C4-2B (cell line): ENCODE measurements around the gene HSPB6.
A peak's percentile ranks its signal among the peaks of the same experiment; 100 is the strongest.
"Not testable (repeated sequence)": the region's sequence is repeated elsewhere in the genome, so short reads cannot be mapped to it uniquely, and the experiment has no call there.

ENCODE experiments used
- H3K27ac ChIP-seq: fragments of 450-650 bp; 2 replicates; pipeline ENCODE4 v1.5.1; 2017
- ZFX ChIP-seq: fragments of 450-650 bp; IDR thresholded peaks from 2 replicates; pipeline ENCODE4 v1.6.1; 2017
- TF ChIP-seq, protein P1 (sequence below): fragments of 450-650 bp; conservative IDR thresholded peaks from 2 replicates; pipeline ENCODE4 v1.5.1; 2017; ENCODE audit warnings: mild to moderate bottlenecking

Gene HSPB6

DNA sequence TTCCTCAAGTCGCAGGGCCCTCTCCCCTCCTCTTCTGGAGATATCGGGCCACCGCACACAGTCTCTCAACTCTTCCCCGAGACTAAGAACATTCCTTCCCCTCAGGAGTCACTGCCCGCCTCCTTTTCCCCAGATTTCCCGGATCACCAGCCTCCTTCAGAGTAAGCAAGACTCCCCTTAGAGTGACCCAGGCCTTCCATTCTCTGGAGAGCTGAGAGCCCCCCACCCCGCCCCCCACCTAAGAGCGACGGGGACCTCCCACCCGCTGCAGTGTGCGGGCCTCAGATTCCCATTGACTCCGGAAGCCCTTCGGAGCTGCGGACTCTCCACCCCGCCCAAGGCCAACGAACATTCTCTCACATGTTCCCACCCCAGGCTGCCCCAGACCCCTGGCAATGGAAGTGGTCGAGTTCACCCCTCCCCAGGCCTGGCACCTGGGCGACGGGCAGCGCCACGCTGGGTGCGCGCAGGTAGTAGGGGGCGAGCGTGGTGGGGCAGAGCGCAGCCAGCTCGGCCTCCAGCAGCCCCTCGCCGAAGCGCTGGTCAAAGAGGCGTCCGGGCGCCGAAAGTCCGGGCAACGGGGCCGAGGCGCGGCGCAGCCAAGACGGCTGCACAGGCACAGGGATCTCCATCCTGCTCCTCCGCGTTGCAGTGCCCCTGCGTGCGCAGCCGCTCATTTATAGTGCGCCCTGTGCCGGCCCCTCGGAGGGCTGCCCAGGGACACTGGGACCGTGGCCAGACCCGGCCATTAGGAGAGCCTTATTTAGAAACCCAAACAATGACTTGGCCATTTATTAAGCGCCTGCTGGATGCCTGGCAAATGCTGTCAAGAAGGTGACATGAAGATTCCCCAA lies at the start of gene HSPB6:
Gene HSPB6, minus strand, starts transcription at position 653 of the 854 bp plus-strand sequence. Its CDS starts 21 bp downstream, at position 632.
- TF ChIP-seq, protein P1, sequence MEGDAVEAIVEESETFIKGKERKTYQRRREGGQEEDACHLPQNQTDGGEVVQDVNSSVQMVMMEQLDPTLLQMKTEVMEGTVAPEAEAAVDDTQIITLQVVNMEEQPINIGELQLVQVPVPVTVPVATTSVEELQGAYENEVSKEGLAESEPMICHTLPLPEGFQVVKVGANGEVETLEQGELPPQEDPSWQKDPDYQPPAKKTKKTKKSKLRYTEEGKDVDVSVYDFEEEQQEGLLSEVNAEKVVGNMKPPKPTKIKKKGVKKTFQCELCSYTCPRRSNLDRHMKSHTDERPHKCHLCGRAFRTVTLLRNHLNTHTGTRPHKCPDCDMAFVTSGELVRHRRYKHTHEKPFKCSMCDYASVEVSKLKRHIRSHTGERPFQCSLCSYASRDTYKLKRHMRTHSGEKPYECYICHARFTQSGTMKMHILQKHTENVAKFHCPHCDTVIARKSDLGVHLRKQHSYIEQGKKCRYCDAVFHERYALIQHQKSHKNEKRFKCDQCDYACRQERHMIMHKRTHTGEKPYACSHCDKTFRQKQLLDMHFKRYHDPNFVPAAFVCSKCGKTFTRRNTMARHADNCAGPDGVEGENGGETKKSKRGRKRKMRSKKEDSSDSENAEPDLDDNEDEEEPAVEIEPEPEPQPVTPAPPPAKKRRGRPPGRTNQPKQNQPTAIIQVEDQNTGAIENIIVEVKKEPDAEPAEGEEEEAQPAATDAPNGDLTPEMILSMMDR = no peak
- no peak for TF ChIP-seq ZFX
- H3K27ac ChIP-seq = peak within 1 kb of the TSS; percentile 87

GRCh38 chr19:35806597-35806996 lies 49.8 kb upstream of the HSPB6 start:
- TF ChIP-seq, protein P1 = no peak
- no peak overlapping the region for H3K27ac ChIP-seq

DNA sequence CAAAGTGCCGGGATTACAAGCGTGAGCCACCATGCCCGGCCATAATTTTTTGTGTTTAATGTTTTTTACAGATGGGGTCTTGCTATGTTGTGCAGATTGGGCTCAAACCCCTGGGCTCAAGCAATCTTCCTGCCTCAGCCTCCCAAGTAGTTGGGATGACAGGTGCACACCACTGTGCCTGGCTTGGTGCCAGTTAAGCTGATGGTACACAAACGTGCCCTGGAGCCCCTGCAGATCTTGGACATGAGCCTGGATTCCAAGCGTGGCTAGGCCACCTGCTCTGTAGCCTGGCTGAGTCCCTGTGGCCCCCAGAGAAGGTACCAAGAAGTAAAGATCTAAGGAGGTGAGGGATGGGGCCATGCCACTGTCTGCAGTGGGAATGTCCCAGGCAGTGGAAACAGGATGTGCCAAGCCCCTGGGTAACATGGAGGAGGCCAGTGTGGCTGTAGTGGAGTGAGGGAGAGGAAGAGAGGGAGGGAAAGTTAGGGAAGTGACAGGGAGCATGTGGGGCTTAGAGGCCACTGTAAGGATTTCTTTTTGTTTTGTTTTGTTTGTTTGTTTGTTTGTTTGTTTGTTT lies 48.8 kb upstream of the HSPB6 start:
- TF ChIP-seq, protein P1 = no peak
- TF ChIP-seq ZFX = no peak

GRCh38 chr19:35801828-35802227 lies 45.0 kb upstream of the HSPB6 start:
- no peak overlapping the region for H3K27ac ChIP-seq
- TF ChIP-seq ZFX = no peak
- TF ChIP-seq, protein P1 = no peak

More for the DNA sequence above, 48.8 kb upstream of the HSPB6 start:
- H3K27ac ChIP-seq = no peak overlapping the region

- no peak overlapping the region for H3K27ac ChIP-seq
- TF ChIP-seq, protein P1 = no peak
- TF ChIP-seq ZFX = no peak
These were observed 40.8 kb upstream of the HSPB6 start for GRCh38 chr19:35797663-35798062.

GRCh38 chr19:35796645-35797542 lies 40.1 kb upstream of the HSPB6 start:
- H3K27ac ChIP-seq = no peak overlapping the region
- no peak for TF ChIP-seq ZFX
- TF ChIP-seq, protein P1 = no peak

DNA sequence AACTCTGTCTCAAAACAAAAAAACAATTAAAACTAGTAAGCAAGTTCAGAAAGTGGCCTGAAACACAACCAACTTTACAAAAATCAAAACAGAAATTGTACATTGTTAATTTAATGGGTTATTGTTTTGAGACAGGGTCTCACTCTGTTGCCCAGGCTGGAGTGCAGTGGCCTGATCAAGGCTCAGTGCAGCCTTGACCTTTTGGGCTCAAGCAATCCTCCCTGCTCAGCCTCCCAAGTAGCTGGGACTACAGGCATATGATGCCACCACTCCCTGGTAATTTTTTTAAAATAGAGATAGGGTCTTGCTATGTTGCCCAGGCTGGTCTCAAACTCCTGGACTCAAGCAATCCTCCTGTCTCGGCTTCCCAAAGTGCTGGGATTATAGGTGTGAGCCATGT lies 38.7 kb upstream of the HSPB6 start:
- not testable (repeated sequence) for H3K27ac ChIP-seq
